Jurkat, Clone E6-1 (cell line): ENCODE measurements around the gene SQSTM1.
"Not testable (repeated sequence)": the region's sequence is repeated elsewhere in the genome, so short reads cannot be mapped to it uniquely, and the experiment has no call there.

Source experiments
- DNase-seq: peaks from one replicate; pipeline ENCODE4 v3.0.0-alpha.2; 2011; ENCODE audit warnings: low read depth, low spot score
- H3K4me3 ChIP-seq: 2 replicates; pipeline ENCODE4 v1.5.1; 2011; ENCODE audit warnings: mild to moderate bottlenecking, low read length, control low read depth, moderate library complexity

SQSTM1 gene

DNA sequence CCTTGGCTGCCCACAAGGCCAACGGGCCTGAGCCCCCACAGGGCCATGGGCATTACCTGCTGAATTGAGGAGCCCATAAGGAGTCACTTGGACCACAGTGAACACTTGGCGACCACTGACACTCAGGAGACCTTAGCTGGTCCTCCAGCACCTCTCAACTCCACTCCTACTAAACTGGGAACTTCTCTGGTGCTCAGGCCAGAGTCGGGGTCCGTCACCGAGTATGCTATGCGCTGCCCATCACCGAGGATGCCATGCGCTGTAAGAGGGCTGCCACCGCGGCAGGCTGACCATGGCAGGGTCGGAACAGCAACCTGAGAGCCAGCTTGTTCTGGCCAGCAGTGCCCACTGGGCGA, 600 bp upstream of the SQSTM1 start:
- peak overlapping the region; percentile 70 for H3K4me3 ChIP-seq
- DNase-seq, result no peak

DNA sequence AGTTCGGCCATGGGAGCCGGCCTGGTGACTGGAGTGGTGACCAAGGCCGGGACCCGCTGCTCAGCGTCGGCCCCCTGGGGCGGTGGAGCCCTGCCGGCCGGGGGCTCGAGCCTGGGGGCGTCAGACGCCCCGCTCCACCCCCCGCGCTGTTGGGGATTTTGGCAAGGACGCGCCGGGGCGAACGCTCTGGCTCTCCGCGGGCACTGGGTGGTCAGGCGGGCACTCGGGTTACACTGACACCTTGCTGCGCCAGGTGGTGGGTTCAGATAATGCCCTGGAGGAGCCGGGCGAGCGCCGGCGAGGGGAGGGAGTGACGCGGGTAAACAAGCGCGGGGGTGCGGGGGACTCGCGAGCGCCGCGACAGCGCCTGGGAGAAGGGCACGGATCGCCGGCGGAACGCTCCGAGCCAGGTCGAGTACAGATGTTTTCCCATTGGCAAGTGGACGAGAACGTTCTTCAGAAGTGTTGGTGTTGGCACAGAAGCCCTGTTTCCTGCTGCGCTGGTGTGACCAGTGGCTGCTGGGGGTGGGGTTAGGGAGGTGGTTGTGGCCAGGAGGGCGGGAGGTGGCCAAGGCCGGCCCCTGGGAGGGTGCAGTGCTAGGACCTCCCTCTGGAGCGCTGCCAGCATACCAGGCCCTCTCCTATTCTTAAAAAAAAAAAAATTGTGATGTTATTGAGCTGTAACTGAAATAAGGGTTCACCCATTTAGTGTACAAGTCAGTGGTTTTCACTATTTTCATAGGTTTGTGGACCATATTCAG, 773 bp downstream of the SQSTM1 start:
- peak; percentile 77 for DNase-seq
- peak overlapping the region; percentile 70 for H3K4me3 ChIP-seq

DNA sequence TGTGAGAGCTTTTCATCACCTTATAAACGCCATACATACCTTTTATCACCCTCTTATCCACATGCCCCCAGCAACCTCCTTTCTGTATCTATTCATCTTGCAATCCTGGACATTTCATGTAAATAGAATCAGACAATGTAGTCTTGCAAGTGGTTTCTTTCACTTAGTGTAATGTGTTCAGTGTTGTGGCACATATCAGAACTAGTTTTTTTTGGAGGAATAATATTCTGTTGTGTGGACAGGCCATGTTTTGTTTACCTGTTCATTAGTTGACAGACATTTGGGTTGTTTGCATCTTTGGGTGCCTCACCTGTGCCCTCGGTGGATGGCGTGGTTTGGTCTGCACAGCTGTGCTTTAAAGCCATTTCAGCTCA, 1.3 kb downstream of the SQSTM1 start:
- no peak for DNase-seq

DNA sequence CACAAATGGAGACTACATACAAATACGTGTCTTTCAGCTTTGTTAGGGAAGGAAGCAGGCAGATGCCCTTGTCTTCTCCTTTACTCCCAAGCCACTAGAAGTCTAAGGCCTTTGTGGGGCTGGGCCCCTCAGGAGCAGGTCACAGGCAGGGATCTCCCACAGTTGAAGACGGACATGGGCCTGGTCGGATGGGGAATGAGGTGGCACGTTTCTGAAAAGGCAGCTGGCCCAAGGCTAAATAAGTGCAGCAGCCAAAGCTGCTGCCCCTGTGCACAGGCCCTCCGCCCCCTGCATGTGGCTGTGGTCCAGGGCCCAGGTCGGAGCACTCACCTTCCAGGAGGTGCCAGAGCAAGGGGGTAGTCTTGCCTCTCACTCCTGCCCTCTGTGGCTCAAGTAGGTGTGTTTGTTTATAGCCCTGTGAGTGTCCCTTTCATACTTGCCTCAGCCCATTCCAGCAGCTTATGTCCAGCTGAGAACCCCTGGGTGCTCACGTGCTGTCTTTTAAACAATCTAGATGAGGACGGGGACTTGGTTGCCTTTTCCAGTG, 1.8 kb downstream of the SQSTM1 start:
- no peak for DNase-seq
- no peak overlapping the region for H3K4me3 ChIP-seq

More for the DNA sequence above, 1.3 kb downstream of the SQSTM1 start:
- H3K4me3 ChIP-seq, result peak overlapping the region; percentile 70; the same call in 1 of the 2 replicates

DNA sequence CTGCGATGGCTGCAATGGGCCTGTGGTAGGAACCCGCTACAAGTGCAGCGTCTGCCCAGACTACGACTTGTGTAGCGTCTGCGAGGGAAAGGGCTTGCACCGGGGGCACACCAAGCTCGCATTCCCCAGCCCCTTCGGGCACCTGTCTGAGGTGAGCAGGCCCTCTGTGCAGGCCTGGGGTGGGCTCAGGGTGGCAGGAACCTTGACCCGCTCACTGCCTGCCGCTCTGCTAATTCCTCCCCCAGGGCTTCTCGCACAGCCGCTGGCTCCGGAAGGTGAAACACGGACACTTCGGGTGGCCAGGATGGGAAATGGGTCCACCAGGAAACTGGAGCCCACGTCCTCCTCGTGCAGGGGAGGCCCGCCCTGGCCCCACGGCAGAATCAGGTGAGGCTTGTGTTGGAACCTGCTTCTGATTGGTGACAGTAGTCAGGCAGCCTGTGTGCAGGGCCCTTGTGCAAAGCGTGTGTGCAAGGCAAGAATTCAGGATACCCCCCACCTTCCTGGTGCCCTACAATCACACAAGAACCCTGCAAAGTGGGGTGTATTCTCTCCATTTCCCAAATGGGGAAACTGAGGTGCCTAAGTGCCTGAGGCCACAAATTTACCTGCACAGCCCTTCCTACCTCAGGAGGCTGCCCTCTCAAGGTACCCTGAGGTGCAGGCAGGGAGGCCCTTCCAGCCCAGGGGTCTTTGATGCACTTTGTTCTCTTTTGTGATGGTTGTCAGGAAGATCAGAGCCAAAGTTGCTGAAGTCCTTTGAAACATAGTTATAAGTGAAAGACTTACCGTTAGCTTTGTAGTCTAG, 3.4 kb downstream of the SQSTM1 start:
- DNase-seq, result no peak
- H3K4me3 ChIP-seq, result no peak overlapping the region

DNA sequence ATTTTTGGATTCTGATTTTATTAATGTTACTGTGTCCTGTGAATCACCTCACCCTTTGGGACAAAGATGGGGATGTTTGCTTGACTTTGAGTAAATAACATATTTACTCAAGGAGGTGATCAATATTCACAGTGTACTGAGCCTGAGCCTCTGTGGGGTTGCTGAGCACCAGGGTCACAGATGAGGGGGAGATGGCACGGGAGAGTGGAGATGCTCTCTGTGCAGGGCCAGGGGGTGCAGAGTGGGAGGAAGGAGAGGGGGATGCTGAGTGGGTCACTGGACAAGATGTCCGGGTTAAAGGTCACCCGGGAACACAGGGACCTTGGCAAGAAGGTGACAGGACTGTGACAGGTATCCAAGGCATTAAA, 4.0 kb downstream of the SQSTM1 start:
- H3K4me3 ChIP-seq, result no peak overlapping the region
- no peak for DNase-seq

DNA sequence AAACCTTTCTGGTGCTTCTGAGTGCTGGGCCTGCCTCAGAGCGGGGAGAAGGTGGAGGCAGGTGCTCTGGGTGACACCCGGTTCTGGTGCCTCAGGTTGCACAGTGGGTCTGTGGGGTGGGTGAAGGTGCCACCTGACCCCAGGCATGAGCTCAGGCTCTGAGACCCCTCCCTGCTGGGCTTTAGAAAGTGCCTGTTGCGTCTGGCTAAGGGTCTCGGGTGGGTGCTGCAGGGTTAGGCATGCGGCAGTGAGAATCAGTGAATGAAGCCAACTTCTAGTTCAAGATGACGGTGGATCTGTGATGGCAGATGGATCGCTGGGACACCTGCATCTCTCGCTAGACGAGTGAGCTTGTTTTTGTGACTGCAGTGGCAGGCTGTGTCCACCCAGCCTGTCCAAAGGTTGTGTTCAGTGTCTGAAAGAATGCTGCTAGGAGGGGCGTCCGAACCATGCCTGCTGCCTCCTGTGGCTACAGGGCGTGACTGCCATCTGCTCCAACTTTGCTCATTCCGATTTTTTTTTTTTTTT, 5.0 kb downstream of the SQSTM1 start:
- no peak overlapping the region for H3K4me3 ChIP-seq
- DNase-seq, result no peak

DNA sequence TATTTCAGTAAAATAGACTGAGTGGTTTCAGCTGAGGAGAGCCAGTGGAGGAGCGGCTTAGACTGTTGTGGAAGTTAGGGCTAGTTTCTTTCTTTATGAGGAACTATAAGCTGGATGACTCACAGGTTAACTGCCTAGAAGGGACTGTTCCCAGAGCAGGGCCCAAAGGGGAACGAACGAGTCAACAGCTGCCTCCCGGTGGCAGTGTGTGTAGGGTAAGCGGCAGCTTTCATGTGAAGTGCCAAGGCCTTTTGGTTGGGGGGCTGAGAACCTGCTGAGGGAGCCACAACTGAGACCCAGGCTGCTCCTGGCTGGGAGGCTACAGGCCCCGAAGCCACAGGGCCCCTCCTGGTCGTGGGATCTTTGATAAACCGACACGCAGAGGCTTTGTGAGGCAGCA, 7.0 kb downstream of the SQSTM1 start:
- H3K4me3 ChIP-seq, result peak overlapping the region; percentile 16; the same call in 1 of the 2 replicates
- DNase-seq, result peak; percentile 87

DNA sequence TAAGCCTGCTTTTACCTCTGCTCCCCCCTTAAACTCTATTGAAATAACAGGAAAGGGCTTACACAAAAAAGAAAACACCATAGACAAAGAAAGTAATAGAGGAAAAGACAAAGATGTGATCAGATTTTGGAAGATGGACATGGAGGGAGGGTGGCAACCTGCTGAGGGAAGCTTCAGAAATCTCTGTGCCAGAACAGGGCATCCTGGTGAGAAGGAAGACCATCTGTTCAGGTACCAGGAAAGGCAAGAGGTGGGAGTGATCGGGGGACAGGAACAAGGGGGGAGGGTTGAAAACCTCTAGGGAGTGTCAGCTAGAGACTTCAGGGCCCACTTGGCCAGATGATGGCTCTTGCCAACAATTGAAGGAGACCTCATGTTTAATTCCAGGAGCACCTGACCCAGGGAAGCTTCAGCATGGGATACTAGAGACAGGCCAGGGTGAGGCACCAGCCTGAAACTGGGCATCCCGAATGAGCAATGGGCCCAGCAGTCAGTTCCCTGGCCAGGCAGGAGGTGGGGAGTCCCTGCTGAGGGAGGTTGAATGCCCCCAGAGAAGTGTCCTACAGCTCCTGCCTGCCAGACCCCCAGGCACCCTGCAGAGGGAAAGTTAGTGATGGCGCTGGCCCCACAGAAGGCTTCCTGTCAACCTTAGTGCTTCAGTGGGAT, 8.2 kb downstream of the SQSTM1 start:
- H3K4me3 ChIP-seq, result no peak overlapping the region
- DNase-seq, result no peak

DNA sequence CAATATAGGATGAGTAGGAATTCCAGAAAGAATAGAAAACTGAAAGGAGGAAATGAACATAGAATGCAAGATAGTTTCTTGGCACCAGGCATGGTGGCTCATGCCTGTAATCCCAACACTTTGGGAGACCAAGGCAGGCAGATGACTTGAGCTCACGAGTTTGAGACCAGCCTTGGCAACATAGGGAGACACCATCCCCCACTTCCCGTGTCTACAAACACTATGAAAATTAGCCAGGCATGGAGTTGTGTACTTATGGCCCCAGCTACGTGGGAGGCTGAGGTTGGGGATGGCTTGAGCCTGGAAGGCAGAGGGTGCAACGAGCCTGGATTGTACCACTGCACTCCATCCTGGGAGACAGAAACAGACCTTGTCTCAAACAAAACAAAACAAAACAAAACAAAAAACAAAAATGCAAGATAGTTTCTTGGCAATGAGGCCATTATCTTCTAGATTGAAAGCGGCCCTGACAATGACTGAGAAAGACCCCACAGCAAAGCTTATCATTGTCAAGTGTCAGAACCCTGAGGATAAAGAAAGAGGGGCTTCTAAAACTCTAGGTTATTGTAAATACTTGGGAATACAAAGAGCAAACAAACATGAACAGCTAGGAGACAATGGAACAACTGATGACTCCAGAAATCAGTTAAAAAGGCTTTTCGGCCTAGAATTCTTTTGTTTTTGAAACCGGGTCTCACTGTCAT, 9.2 kb downstream of the SQSTM1 start:
- H3K4me3 ChIP-seq, result no peak overlapping the region
- no peak for DNase-seq

DNA sequence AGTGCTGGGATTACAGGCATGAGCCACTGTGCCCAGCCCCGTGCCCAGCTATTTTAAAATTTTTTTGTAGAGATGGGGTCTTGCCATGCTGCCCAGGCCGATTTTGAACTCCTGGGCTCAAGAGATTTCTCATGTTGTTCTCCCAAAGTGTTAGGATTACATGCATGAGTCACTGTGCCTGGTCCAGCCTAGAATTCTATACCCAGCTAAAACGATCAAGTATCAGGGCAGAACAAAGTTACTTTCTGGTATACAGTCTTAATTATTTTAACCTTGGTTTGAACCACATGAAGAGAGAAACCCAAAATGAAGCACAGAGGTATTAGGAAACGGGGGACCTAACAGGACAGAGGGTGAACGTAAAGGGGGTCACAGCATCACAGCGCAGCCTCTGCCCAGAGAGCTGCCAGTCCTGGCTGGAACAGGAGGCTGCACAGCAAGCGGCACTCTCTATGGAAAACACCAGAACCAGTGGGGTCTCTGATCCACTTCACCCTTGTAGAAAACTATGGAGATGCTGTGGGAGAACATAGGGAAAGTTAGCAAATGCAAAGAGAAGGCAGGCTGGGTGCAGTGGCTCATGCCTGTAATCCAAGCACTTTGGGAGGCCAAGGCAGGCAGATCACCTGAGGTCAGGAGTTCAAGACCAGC, 10.2 kb downstream of the SQSTM1 start:
- H3K4me3 ChIP-seq, result no peak overlapping the region
- DNase-seq, result no peak

DNA sequence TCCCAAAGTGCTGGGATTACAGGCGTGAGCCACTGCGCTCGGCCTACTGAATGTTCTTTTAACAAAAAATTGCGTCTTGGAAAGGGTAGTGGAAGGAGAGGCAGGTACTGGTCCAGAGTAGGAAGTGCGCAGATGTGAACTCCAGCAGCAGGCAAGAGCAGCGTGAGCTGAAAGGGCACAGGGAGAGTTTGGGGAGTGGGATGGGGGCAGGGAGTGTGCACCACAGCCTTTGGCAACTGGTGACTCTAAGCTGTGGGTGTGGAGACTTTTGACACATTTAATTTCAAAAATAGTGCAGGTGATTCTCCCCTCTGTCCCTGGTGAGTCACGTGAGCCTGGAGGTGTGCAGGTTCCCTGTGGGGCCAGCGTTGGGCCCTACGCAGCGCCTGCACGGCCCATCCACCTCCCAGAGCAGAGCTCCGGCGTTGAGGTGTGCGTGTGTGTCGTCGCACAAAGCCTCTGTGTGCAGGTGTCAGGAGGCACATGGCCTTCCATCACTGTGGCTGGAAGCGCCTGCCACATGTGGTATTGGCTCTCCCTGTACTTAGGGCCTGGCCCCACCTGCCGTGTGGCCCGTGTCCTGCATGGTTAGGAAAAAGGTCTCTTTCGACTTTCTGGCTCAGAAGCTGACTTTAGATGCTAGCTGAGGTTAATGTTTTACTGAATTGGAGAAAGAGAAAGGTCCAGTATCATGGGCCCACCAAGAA, 11.5 kb downstream of the SQSTM1 start:
- DNase-seq, result no peak
- H3K4me3 ChIP-seq, result no peak overlapping the region

DNA sequence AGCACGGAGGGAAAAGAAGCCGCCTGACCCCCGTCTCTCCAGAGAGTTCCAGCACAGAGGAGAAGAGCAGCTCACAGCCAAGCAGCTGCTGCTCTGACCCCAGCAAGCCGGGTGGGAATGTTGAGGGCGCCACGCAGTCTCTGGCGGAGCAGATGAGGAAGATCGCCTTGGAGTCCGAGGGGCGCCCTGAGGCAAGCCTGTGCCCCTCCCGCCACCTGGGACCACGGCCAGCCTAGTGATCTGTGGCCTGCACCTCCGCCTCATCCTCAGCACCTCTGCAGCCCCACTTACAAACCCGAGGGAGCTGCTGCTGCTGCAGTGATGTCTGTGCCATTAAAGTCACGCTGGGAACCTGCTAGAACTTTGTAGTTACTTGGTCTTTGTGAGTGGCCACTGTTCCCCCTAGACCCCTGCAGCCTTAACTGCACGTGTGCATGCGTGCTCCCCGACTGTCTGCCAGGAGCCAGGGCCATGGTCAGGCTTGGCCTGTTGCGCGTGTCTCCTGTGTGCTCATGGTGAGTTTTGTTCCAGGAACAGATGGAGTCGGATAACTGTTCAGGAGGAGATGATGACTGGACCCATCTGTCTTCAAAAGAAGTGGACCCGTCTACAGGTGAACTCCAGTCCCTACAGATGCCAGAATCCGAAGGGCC, 12.5 kb downstream of the SQSTM1 start:
- no peak for DNase-seq

DNA sequence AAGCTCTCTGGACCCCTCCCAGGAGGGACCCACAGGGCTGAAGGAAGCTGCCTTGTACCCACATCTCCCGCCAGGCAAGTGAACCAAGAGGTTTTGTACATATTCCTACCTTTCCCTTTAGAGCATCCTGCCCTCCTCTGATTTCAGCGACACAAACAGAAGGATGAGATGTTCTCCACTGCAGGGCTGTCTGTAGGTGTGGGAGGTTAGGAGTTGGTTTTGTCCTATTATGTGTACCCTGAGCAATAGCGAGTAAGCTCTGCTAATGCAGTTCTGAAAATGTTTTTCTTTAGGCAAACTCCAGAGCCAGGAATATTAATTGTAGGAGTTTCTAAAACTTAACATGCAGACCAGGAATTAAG, 13.0 kb downstream of the SQSTM1 start:
- DNase-seq, result no peak
- H3K4me3 ChIP-seq, result no peak overlapping the region

More for the DNA sequence above, 12.5 kb downstream of the SQSTM1 start:
- no peak overlapping the region for H3K4me3 ChIP-seq

DNA sequence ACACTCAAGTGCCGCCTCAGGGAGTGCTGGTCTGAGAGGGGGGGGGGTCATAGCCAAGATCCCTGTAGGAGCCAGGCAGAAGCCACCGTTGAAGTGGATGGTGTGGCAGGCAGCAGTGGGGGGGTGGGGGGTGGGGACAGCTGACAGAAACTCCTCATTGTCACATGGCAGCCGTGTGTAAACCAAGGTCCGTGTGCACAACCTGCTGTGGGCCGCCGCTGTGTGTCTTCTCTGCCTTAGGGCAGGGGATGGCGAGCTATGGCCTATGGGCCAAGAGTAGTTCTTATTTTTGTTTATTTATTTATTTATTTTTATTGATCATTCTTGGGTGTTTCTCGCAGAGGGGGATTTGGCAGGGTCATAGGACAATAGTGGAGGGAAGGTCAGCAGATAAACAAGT, 13.4 kb downstream of the SQSTM1 start:
- no peak overlapping the region for H3K4me3 ChIP-seq
- no peak for DNase-seq

DNA sequence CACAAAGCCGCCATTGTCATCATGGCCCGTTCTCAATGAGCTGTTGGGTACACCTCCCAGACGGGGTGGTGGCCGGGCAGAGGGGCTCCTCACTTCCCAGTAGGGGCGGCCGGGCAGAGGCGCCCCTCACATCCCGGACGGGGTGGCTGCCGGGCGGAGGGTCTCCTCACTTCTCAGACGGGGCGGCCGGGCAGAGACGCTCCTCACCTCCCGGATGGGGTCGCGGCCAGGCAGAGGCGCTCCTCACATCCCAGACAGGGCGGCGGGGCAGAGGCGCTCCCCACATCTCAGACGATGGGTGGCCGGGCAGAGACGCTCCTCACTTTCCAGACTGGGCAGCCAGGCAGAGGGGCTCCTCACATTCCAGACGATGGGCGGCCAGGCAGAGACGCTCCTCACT, 14.2 kb downstream of the SQSTM1 start:
- DNase-seq, H3K4me3 ChIP-seq: not testable (repeated sequence)

DNA sequence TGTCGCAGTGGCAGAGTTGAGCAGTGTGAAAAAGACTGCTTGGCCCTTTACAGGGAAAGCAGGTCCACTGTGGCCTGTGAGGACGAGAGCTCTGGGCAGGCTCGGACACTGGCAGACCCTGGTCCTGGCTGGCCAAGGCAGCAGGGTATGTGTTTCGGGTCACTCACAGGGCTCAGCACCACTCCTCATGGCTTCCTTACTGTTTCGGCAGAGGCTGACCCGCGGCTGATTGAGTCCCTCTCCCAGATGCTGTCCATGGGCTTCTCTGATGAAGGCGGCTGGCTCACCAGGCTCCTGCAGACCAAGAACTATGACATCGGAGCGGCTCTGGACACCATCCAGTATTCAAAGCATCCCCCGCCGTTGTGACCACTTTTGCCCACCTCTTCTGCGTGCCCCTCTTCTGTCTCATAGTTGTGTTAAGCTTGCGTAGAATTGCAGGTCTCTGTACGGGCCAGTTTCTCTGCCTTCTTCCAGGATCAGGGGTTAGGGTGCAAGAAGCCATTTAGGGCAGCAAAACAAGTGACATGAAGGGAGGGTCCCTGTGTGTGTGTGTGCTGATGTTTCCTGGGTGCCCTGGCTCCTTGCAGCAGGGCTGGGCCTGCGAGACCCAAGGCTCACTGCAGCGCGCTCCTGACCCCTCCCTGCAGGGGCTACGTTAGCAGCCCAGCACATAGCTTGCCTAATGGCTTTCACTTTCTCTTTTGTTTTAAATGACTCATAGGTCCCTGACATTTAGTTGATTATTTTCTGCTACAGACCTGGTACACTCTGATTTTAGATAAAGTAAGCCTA, 15.7 kb downstream of the SQSTM1 start:
- no peak for DNase-seq

More for the DNA sequence above, 15.7 kb downstream of the SQSTM1 start:
- no peak overlapping the region for H3K4me3 ChIP-seq
